ENCODE results near the gene GCGR. TPM values are rescaled to one million over a fixed set of nuclear protein-coding genes. Genes with fewer than 3 reads are reported as not detected.

GCGR gene
- total and polyA plus RNA-seq, 2 of the 13 experiments (the other 11 are each of a cell fraction or from before 2014, with no cell fraction given): 0.04 to 0.13 TPM

- TF ChIP-seq RBAK (CRISPR knock-in tag; IDR thresholded peaks at IDR 0.05) (no peak), ZNF703 (CRISPR knock-in tag; IDR thresholded peaks at IDR 0.05; ENCODE audit: borderline replicate concordance) (peak; percentile 84; the same call in 1 of the 2 replicates), ZNF597 (CRISPR knock-in tag; IDR thresholded peaks at IDR 0.05) (no peak), PRDM10 (CRISPR knock-in tag; IDR thresholded peaks at IDR 0.05; ENCODE audit: low read depth) (peak; percentile 53; the same call in 1 of the 2 replicates), SIX1 (CRISPR knock-in tag; IDR thresholded peaks at IDR 0.05; ENCODE audit: borderline replicate concordance) (0 out of 2 replicates have a peak, but pooled peaks have one; percentile 16), ZFYVE20 (CRISPR knock-in tag; IDR thresholded peaks at IDR 0.05; ENCODE audit: borderline replicate concordance, low read depth) (peak; percentile 96), ZBTB25 (CRISPR knock-in tag; IDR thresholded peaks at IDR 0.05) (peak; percentile 98), ZNF530 (CRISPR knock-in tag; IDR thresholded peaks at IDR 0.05; ENCODE audit: low read depth) (no peak), FOXP4 (CRISPR knock-in tag; IDR thresholded peaks at IDR 0.05) (peak; percentile 73), CEBPB (IDR thresholded peaks at IDR 0.05; ENCODE audit: borderline replicate concordance, low read depth, low read length) (peak; percentile 99), ZNF790 (CRISPR knock-in tag; IDR thresholded peaks at IDR 0.05; ENCODE audit: borderline replicate concordance) (no peak), NKX3-1 (CRISPR knock-in tag; IDR thresholded peaks at IDR 0.05) (no peak), USF2 (IDR thresholded peaks at IDR 0.05; ENCODE audit: low read depth, low read length) (no peak), USF2 (CRISPR knock-in tag; IDR thresholded peaks at IDR 0.05; ENCODE audit: borderline replicate concordance) (peak; percentile 39; the same call in 1 of the 2 replicates), AHR (CRISPR knock-in tag; IDR thresholded peaks at IDR 0.05) (peak; percentile 91; the same call in 1 of the 2 replicates), PLSCR1 (CRISPR knock-in tag; IDR thresholded peaks at IDR 0.05; ENCODE audit: borderline replicate concordance) (no peak), NCOA1 (CRISPR knock-in tag; IDR thresholded peaks at IDR 0.05) (no peak)
Observed at GRCh38 chr17:81860756-81861568, 57.0 kb downstream of the GCGR start (continued).

Measured in HepG2 (cell line).